ENCODE measurements around the gene PRKAA1.

The PRKAA1 gene

GRCh38 chr5:40776658-40776977 is 21.6 kb downstream of the PRKAA1 start:
- TF ChIP-seq CTCF (IDR thresholded peaks at IDR 0.05; ENCODE audit: insufficient read depth, missing control alignments), result no peak
- DNase-seq (ENCODE audit: insufficient read length, low spot score), result no peak
- FAIRE-seq, result no peak

- DNase-seq (ENCODE audit: insufficient read length, low spot score), result no peak
- FAIRE-seq, result no peak
- no peak for TF ChIP-seq CTCF (IDR thresholded peaks at IDR 0.05; ENCODE audit: insufficient read depth, missing control alignments)
Measured at GRCh38 chr5:40775846-40776657, 22.1 kb downstream of the PRKAA1 start.

DNA sequence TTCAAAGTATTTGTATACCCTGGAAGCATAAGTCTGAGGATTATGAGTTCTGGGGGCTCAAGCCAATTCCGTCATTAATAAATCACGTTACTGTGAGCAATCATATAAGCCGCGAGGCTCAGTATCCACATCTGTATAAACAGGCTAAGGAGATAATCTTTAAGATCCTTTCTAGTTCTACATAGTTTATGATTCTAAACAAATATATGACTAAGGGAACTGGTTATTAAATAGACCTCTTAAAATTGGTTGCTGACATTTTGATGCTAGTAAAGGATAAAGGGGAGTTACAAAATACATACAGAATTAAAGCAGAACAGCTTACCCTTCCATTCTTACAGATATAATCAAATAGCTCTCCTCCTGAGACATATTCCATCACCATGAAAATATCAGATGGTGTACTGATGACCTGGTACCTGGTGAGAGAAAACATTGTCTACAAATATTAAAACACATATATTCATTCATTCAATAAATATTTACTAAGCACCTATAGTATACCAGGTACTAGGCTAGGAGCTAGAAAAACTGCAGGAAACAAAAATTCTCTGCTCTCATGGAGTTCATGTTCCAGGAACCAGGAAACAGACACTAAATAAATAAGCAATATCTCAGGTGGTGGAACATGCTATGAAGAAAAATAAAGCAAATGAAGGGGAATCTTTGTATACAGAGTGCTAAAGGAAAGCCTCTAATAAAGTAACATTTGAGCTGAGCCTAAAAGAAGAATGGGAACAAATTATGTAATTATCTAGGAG is 22.9 kb downstream of the PRKAA1 start:
- FAIRE-seq, result no peak
- no peak for TF ChIP-seq CTCF (IDR thresholded peaks at IDR 0.05; ENCODE audit: insufficient read depth, missing control alignments)
- no peak for DNase-seq (ENCODE audit: insufficient read length, low spot score)

DNA sequence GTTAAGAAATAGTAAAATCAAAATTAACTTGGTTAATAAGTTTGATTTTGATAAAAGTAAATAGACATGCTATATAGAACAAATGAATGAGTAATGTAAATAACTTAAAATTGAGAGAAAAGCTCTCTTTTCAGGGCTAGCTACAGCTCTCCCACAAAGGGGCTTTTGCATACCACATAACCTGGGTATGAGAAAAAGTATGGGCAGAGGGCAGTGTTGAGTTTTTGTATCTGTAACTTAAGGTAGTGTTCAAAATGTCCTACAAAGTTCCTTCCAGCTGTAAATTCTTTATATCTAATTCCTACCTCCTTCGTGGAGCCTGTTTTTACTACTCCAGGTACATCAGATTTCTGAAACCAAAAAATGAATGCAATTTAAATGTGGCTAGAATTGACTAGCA is 23.6 kb downstream of the PRKAA1 start:
- FAIRE-seq (no peak), DNase-seq (ENCODE audit: insufficient read length, low spot score) (no peak)
- TF ChIP-seq CTCF (IDR thresholded peaks at IDR 0.05; ENCODE audit: insufficient read depth, missing control alignments), result no peak

DNA sequence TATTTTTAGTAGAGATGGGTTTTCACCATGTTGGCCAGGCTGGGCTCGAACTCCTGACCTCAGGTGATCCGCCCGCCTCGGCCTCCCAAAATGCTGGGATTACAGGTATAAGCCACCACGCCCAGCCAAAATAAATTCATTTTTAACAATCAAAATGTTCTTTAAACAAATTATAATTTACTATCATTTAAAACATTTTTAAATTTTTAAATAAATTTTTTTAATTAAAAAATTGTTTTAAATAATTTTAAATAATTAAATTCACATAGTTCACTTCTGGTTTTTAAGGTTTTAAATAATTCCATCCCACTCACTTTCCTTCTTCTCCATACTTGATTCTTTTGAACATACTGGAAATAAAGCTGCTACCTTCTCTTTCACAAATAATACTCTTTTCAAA is 27.4 kb downstream of the PRKAA1 start:
- no peak for TF ChIP-seq CTCF (IDR thresholded peaks at IDR 0.05; ENCODE audit: insufficient read depth, missing control alignments)
- DNase-seq (ENCODE audit: insufficient read length, low spot score), result no peak
- FAIRE-seq, result no peak

DNA sequence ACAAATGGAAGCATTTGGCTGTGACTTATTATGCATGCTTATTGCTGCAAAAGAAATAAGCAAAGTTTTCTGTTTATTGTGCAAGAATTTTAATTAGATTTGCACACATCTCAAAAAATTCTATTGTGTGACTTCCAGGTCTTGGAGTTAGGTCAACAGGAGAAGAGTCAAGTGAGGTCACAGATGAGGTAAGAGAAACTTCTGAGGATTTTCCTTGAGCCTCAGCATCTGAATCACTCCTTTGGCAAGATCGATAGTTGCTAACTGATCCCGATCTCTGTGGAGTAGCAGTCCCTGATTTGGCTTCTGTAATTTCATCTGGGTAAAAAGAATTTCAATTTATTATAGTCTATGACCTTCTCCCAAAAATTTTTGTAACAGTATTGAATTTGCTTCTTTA is 35.5 kb downstream of the PRKAA1 start:
- no peak for DNase-seq (ENCODE audit: insufficient read length, low spot score)
- no peak for FAIRE-seq
- no peak for TF ChIP-seq CTCF (IDR thresholded peaks at IDR 0.05; ENCODE audit: insufficient read depth, missing control alignments)

- no peak for DNase-seq (ENCODE audit: insufficient read length, low spot score)
- TF ChIP-seq CTCF (IDR thresholded peaks at IDR 0.05; ENCODE audit: insufficient read depth, missing control alignments), result no peak
- FAIRE-seq, result no peak
Measured at GRCh38 chr5:40757400-40757799, 40.8 kb downstream of the PRKAA1 start.
